Endothelial cell of umbilical vein (primary cell): Measurements from ENCODE around the gene DEFB129. TPM values are rescaled to one million over a fixed set of nuclear protein-coding genes. Genes with fewer than 3 reads are reported as not detected.

Experiments used
- BruUV-seq: library from RNA; stranded (reverse); fragments of 400-500 nt; replicated peaks from 2 replicates; lab custom pipeline; 2021; lab: Mats Ljungman, UMichigan
- CTCF ChIA-PET: fragments of 300-600, 350-600 bp; sonication (Branson Sonifier 250); formaldehyde crosslinking; loops from one replicate; lab custom pipeline; 2021; ENCODE audit warnings: antibody characterized with exemption, inconsistent platforms; lab: Charles Lee
- POLR2A ChIA-PET: fragments of 300-600, 350-600 bp; sonication (Branson Sonifier 250); formaldehyde crosslinking; loops from one replicate; lab custom pipeline; 2021; ENCODE audit warnings: antibody characterized with exemption, inconsistent platforms; lab: Charles Lee
- DNase-seq: peaks from one replicate; pipeline ENCODE4 v3.0.0-alpha.2; 2011; ENCODE audit warnings: low read depth, low spot score
- FAIRE-seq: peaks from 2 replicates; lab custom pipeline; 2011; peaks lifted over from hg19 to GRCh38; lab: Jason Lieb, UNC
- H2AFZ ChIP-seq: 2 replicates; pipeline ENCODE4 v1.6.0; 2012; ENCODE audit warnings: low read depth, low read length, control low read depth, inconsistent platforms
- H3K27ac ChIP-seq: 2 replicates; pipeline ENCODE4 v1.5.1; 2011; ENCODE audit warnings: low read depth, mild to moderate bottlenecking, control low read depth, low read length, moderate library complexity; ENCODE audit not compliant: insufficient read depth
- H3K27me3 ChIP-seq, 2 experiments: 2 replicates each; pipeline versions ENCODE4 v1.6.0 to v1.6.1; 2011; ENCODE audit warnings: low read length in 2 of 2, mixed read lengths in 1 of 2; ENCODE audit not compliant: control insufficient read depth in 2 of 2, insufficient read depth in 2 of 2
- H3K36me3 ChIP-seq, 2 experiments: 2 replicates in 1 of 2; 3 replicates in 1 of 2; pipeline ENCODE4 v1.5.1; 2011; ENCODE audit warnings: low read length in 2 of 2, mild to moderate bottlenecking in 1 of 2, moderate library complexity in 1 of 2; ENCODE audit not compliant: control insufficient read depth in 2 of 2, insufficient read depth in 2 of 2; ENCODE audit errors: extremely low read depth in 1 of 2
- H3K4me1 ChIP-seq: 3 replicates; pipeline ENCODE4 v1.5.1; 2011; ENCODE audit warnings: mild to moderate bottlenecking, low read length; ENCODE audit not compliant: control insufficient read depth, insufficient read depth; ENCODE audit errors: extremely low read depth
- H3K4me2 ChIP-seq: 2 replicates; pipeline ENCODE4 v1.6.1; 2011; ENCODE audit warnings: low read length, control low read depth, mixed read lengths; ENCODE audit not compliant: insufficient read depth
- H3K4me3 ChIP-seq, 3 experiments: fragments of 200-600 bp in 1 of 3; sonication (generic), shearing (Covaris generic) in 1 of 3; replicated peaks in 1 of 3; 2 replicates each; pipeline ENCODE4 v1.5.1; 2011 to 2016; ENCODE audit warnings: control low read depth in 3 of 3, low read length in 3 of 3, mild to moderate bottlenecking in 2 of 3, inconsistent platforms in 1 of 3, low read depth in 1 of 3, moderate library complexity in 1 of 3; ENCODE audit not compliant: insufficient read depth in 1 of 3
- H3K79me2 ChIP-seq: 2 replicates; pipeline ENCODE4 v1.6.0; 2012; ENCODE audit warnings: low read length, inconsistent platforms; ENCODE audit not compliant: control insufficient read depth, insufficient read depth
- H3K9ac ChIP-seq: replicated peaks from 2 replicates; pipeline ENCODE3; 2011; ENCODE audit warnings: low read length, control low read depth; ENCODE audit not compliant: insufficient read depth; ENCODE audit errors: extremely low read depth
- H3K9me1 ChIP-seq: replicated peaks from 3 replicates; pipeline ENCODE4 v1.6.0; 2011; ENCODE audit warnings: mild to moderate bottlenecking, low read length; ENCODE audit not compliant: control insufficient read depth, insufficient read depth; ENCODE audit errors: extremely low read depth
- H3K9me3 ChIP-seq: replicated peaks from 2 replicates; pipeline ENCODE4 v1.5.1; 2012; ENCODE audit warnings: low read length, inconsistent platforms; ENCODE audit not compliant: control insufficient read depth, insufficient read depth
- H4K20me1 ChIP-seq: replicated peaks from 2 replicates; pipeline ENCODE3; 2011; ENCODE audit warnings: mild to moderate bottlenecking, low read length; ENCODE audit not compliant: control insufficient read depth, insufficient read depth; ENCODE audit errors: extremely low read depth
- CTCF ChIP-seq, 2 donors: IDR thresholded peaks; 1 replicate in 1 of 2; 2 replicates in 1 of 2; pipeline ENCODE4 v1.5.1; 2011; ENCODE audit warnings: low read length in 2 of 2, mild to moderate bottlenecking in 2 of 2, moderate library complexity in 2 of 2, control low read depth in 1 of 2, inconsistent platforms in 1 of 2, low read depth in 1 of 2; ENCODE audit not compliant: insufficient read depth in 1 of 2; ENCODE audit errors: extremely low read depth in 1 of 2
- EZH2 ChIP-seq: IDR thresholded peaks from 2 replicates; pipeline ENCODE4 v1.6.1; 2012; ENCODE audit warnings: borderline replicate concordance, low read depth, mild to moderate bottlenecking, moderate library complexity, low read length, inconsistent platforms; ENCODE audit not compliant: severe bottlenecking
- FOS ChIP-seq: IDR thresholded peaks from 2 replicates; pipeline ENCODE4 v1.6.1; 2011; ENCODE audit warnings: mild to moderate bottlenecking, low read length, moderate library complexity, borderline replicate concordance; ENCODE audit not compliant: insufficient read depth
- GATA2 ChIP-seq: IDR thresholded peaks from 2 replicates; pipeline ENCODE4 v1.7.0; 2011; ENCODE audit warnings: low read depth, mild to moderate bottlenecking, moderate library complexity, mixed read lengths, low read length; ENCODE audit not compliant: insufficient read length, insufficient read depth
- JUN ChIP-seq: IDR thresholded peaks from 2 replicates; pipeline ENCODE4 v1.6.1; 2011; ENCODE audit warnings: borderline replicate concordance, low read depth; ENCODE audit not compliant: insufficient read length, insufficient read depth
- MAX ChIP-seq: IDR thresholded peaks from 2 replicates; pipeline ENCODE4 v1.6.1; 2011; ENCODE audit not compliant: insufficient read depth, insufficient read length
- MYC ChIP-seq: IDR thresholded peaks from one replicate; pipeline ENCODE4 v1.6.1; 2011; ENCODE audit warnings: mild to moderate bottlenecking, low read depth, low read length
- POLR2A ChIP-seq: IDR thresholded peaks from 2 replicates; pipeline ENCODE4 v1.6.1; 2012; ENCODE audit warnings: low read depth, mild to moderate bottlenecking, control low read depth, low read length
- dilution Hi-C: fragments of 300-500 bp; cut with MboI; formaldehyde crosslinking; loops from one replicate; pipeline ENCODE4 v1.15.0; 2019; ENCODE audit warnings: low sequenced_read_pairs; ENCODE audit not compliant: extremely low pct_ligation_motif_present
- intact Hi-C: fragments of 100-400 bp; cut with micrococcal nuclease; formaldehyde crosslinking; loops from one replicate; pipeline ENCODE4 v1.10.0; 2022
- polyA plus RNA-seq, 4 experiments: library from polyadenylated mRNA; depleted of rRNA in 3 of 4; stranded (reverse) in 3 of 4; unstranded in 1 of 4; fragments of >200 nt; gene quantifications; 2 replicates each; pipeline versions ENCODE4 v1.2.1 to v1.2.3, GENCODE V29; 2011 to 2012; ENCODE audit warnings: missing spikeins in 1 of 4
- total RNA-seq: library from RNA; stranded (reverse); gene quantifications from 2 replicates; pipeline ENCODE4 v1.2.3, GENCODE V29; 2021

DEFB129 gene
- total and polyA plus RNA-seq, 2 donors (not counting 3 experiments of a cell fraction or from before 2014, with no cell fraction given), result not detected

- dilution Hi-C loops (no loop called here), intact Hi-C loops (no loop called here)
- H3K4me3 ChIP-seq, result no peak overlapping the region
- H3K4me2 ChIP-seq, result no peak overlapping the region
- BruUV-seq, result no TSS peak
- DNase-seq (no peak), FAIRE-seq (no peak)
- H3K27ac ChIP-seq, result no peak overlapping the region
- no peak overlapping the region for H3K9ac ChIP-seq
- H3K9me1 ChIP-seq, result no peaks in the 10 kb centered on the region
- H4K20me1 ChIP-seq, result no peaks in the 10 kb centered on the region
- no peaks in the 10 kb centered on the region for H3K36me3 ChIP-seq
- ChIA-PET POLR2A (no interaction called here), CTCF (interaction anchor here (1.1 to 2.5 kb wide), 4 partner anchors 8 to 221 kb away, joined by 3 to 19 read pairs (median 5); no protein-coding TSS in a partner anchor)
- no peak overlapping the region for H2AFZ ChIP-seq
- TF ChIP-seq EZH2, result no peak
- H3K9me3 ChIP-seq, result no peaks in the 10 kb centered on the region
- H3K27me3 ChIP-seq, result peaks cover 6 to 16% of the 10 kb centered on the region in 2 experiments
- H3K4me1 ChIP-seq, result no peaks in the 10 kb centered on the region
- no peaks in the 10 kb centered on the region for H3K79me2 ChIP-seq
These were observed 16.1 kb upstream of the DEFB129 start for GRCh38 chr20:210809-211502.

- dilution Hi-C loops (no loop called here), intact Hi-C loops (no loop called here)
- Histone ChIP-seq H3K4me3 (no peak overlapping the region), H4K20me1 (no peaks in the 10 kb centered on the region), H2AFZ (no peak overlapping the region), H3K4me1 (no peaks in the 10 kb centered on the region), H3K9ac (no peak overlapping the region), H3K9me3 (no peaks in the 10 kb centered on the region), H3K79me2 (no peaks in the 10 kb centered on the region), H3K36me3 (no peaks in the 10 kb centered on the region), H3K27ac (no peak overlapping the region), H3K9me1 (no peaks in the 10 kb centered on the region), H3K4me2 (no peak overlapping the region), H3K27me3 (peaks cover 8 to 15% of the 10 kb centered on the region in 2 experiments)
- DNase-seq (no peak), FAIRE-seq (no peak)
- BruUV-seq, result no TSS peak
- POLR2A ChIA-PET, result no interaction called here
- CTCF ChIA-PET, result interaction anchor here (0.6 to 2.0 kb wide), 4 partner anchors 9 to 52 kb away, joined by 3 to 8 read pairs (median 4); no protein-coding TSS in a partner anchor
- TF ChIP-seq FOS, result no peak
- no peak for TF ChIP-seq POLR2A
- no peak for TF ChIP-seq JUN
- no peak for TF ChIP-seq MYC
- TF ChIP-seq MAX, result no peak
- no peak for TF ChIP-seq EZH2
- no peak for TF ChIP-seq GATA2
- no peak for TF ChIP-seq CTCF (IDR thresholded peaks at IDR 0.05; ENCODE audit: extremely low read depth in 1 of 2, insufficient read depth in 1 of 2, low read depth in 1 of 2, low read length in 2 of 2)
These were observed 12.7 kb upstream of the DEFB129 start for GRCh38 chr20:214383-214782.
